ENCODE results near the gene SH3D19. TPM values are rescaled to one million over a fixed set of nuclear protein-coding genes. Genes with fewer than 3 reads are reported as not detected.

Gene SH3D19
- total RNA-seq, 1 donor from 2014 or later = 4.9 TPM

DNA sequence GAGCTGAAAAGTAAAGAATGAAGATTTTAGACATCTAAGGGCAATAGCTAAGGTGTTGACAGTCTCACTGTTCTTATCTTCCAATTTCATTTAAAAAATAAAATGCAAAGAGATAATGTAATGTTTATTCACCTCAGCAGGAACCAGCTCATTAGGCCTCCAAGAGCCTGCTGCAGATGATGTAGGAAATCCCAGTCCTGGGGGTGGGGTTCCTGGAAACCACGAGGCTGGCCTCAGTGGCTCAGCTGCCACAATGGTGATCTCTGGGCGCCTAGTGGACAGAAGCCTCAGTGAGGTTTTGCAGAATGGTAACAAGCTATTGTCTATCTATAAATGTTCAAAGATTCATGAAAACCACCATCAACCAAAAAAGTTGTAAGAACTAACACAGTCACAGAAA is 148.7 kb downstream of the SH3D19 start:
- H3K9me3 Mint-ChIP-seq (ENCODE audit: unreplicated experiment) = no peaks in the 10 kb centered on the region
- no peaks in the 10 kb centered on the region for H3K27me3 Mint-ChIP-seq (ENCODE audit: unreplicated experiment)
- no peaks in the 10 kb centered on the region for H3K36me3 Mint-ChIP-seq (ENCODE audit: unreplicated experiment)
- no peak overlapping the region for H3K4me3 Mint-ChIP-seq (ENCODE audit: unreplicated experiment)
- no peak for DNase-seq
- H3K27ac Mint-ChIP-seq (ENCODE audit: unreplicated experiment) = no peak overlapping the region
- TF ChIP-seq, protein P1, sequence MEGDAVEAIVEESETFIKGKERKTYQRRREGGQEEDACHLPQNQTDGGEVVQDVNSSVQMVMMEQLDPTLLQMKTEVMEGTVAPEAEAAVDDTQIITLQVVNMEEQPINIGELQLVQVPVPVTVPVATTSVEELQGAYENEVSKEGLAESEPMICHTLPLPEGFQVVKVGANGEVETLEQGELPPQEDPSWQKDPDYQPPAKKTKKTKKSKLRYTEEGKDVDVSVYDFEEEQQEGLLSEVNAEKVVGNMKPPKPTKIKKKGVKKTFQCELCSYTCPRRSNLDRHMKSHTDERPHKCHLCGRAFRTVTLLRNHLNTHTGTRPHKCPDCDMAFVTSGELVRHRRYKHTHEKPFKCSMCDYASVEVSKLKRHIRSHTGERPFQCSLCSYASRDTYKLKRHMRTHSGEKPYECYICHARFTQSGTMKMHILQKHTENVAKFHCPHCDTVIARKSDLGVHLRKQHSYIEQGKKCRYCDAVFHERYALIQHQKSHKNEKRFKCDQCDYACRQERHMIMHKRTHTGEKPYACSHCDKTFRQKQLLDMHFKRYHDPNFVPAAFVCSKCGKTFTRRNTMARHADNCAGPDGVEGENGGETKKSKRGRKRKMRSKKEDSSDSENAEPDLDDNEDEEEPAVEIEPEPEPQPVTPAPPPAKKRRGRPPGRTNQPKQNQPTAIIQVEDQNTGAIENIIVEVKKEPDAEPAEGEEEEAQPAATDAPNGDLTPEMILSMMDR (IDR thresholded peaks at IDR 0.05; ENCODE audit: partially characterized antibody, unreplicated experiment) = no peak
- H3K4me1 Mint-ChIP-seq (ENCODE audit: low read depth, unreplicated experiment) = no peaks in the 10 kb centered on the region

DNA sequence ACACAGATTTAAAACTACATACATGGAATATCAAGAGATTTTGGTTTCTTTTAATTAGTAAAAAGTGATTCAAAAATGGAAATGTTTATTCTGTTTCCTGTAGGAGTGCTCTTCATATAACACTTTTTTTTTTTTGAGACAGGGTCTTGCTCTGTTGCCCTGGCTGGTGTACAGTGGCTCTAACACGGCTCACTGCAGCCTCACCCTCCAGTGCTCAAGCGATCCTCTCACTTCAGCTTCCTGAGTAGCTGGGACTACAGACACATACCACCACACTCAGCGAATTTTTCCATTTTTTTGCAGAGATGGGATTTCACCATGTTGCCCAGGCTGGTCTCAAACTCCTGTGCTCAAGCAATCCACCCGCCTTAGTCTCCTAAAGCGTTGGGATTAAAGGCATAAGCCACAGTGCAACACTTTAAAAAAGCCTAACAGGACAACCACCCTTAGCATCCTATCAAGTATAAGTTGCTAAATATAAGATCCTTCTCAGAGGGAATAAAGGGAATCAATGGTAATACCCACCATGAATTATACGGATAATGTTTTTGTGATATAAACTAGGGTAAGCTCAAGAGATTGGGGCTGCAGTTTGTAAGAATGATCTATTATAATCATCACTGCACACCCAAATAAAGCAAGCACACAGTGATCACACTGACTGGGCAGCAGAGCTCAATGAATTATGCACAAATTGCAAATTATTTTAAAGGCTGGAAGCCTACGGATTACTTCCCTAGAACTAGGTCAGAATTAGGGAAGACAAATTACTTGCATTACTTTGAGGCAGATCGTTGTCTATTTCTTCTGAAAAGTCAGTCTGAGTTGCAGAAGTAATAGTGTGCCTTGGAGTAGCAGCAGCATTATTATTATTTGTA is 149.4 kb downstream of the SH3D19 start:
- DNase-seq = no peak
- TF ChIP-seq, protein P1 (IDR thresholded peaks at IDR 0.05; ENCODE audit: partially characterized antibody, unreplicated experiment) = no peak
- Mint-ChIP-seq H3K27me3 (ENCODE audit: unreplicated experiment) (no peaks in the 10 kb centered on the region), H3K4me1 (ENCODE audit: low read depth, unreplicated experiment) (no peaks in the 10 kb centered on the region), H3K36me3 (ENCODE audit: unreplicated experiment) (no peaks in the 10 kb centered on the region), H3K4me3 (ENCODE audit: unreplicated experiment) (no peak overlapping the region), H3K9me3 (ENCODE audit: unreplicated experiment) (no peaks in the 10 kb centered on the region), H3K27ac (ENCODE audit: unreplicated experiment) (no peak overlapping the region)

DNA sequence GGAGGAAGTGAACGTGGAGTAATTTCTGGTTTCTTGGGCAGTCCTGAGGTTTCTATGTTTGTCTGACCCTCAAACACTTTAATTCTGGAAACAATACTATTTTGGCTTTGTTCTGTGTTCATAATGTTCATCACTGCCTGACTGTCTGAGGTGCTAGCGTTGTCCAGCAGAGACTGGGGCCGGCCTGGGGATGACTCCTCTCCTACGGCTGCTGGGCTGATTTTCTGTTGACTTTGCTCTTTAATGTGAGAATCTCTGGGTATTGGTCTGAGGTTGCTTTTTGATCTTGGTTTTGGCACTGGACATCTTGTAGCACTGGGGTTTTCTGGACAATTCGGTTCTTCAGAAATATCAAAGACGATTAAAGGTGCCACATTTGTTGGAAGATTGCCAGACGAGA is 150.2 kb downstream of the SH3D19 start:
- Mint-ChIP-seq H3K4me3 (ENCODE audit: unreplicated experiment) (no peak overlapping the region), H3K27ac (ENCODE audit: unreplicated experiment) (no peak overlapping the region), H3K4me1 (ENCODE audit: low read depth, unreplicated experiment) (peaks cover 5% of the 10 kb centered on the region), H3K27me3 (ENCODE audit: unreplicated experiment) (no peaks in the 10 kb centered on the region), H3K9me3 (ENCODE audit: unreplicated experiment) (no peaks in the 10 kb centered on the region), H3K36me3 (ENCODE audit: unreplicated experiment) (no peaks in the 10 kb centered on the region)
- TF ChIP-seq, protein P1 (IDR thresholded peaks at IDR 0.05; ENCODE audit: partially characterized antibody, unreplicated experiment) = no peak
- no peak for DNase-seq

DNA sequence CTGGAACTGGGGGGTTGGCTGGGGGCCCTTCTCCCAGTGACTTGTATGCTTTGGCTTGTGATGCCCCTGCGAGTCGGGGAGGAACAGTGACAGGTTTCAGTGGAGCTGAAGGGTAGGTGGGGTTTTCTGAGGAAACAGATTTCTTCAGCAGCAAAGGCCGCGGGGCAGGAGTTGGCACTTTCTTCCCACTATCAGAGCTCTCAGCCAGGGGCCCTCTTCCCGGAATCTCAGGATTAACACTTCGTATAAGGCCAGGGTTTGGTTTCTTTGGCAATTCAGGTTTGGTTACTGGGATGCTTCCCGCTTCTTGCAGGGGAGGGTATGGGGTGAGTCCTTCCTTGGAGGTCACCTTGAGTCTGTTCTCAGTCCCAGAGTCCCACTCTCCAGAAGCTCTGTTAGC is 150.6 kb downstream of the SH3D19 start:
- H3K9me3 Mint-ChIP-seq (ENCODE audit: unreplicated experiment) = no peaks in the 10 kb centered on the region
- no peaks in the 10 kb centered on the region for H3K36me3 Mint-ChIP-seq (ENCODE audit: unreplicated experiment)
- no peak overlapping the region for H3K4me3 Mint-ChIP-seq (ENCODE audit: unreplicated experiment)
- H3K27ac Mint-ChIP-seq (ENCODE audit: unreplicated experiment) = no peak overlapping the region
- H3K4me1 Mint-ChIP-seq (ENCODE audit: low read depth, unreplicated experiment) = peaks cover 7% of the 10 kb centered on the region
- no peaks in the 10 kb centered on the region for H3K27me3 Mint-ChIP-seq (ENCODE audit: unreplicated experiment)
- TF ChIP-seq, protein P1 (IDR thresholded peaks at IDR 0.05; ENCODE audit: partially characterized antibody, unreplicated experiment) = no peak
- no peak for DNase-seq

DNA sequence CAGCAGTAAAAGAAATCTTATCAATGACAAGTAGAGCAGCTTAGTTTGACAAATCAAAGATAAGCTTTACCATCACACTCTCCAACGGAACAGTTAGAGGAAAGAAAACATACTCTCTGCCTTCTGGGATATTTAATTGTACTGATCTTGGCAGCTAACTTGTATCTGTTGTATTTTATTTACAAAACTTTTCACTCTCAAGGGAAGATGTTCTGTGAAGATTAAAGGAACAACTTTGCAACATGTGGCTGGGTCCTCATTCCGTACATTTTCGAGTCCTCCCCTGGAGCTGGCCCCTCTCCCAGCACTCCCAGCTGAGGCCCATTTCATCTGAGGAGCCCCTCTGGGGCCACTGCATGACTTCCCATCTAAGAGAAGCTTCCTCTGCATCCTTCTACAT is 151.5 kb downstream of the SH3D19 start:
- Mint-ChIP-seq H3K4me3 (ENCODE audit: unreplicated experiment) (no peak overlapping the region), H3K27me3 (ENCODE audit: unreplicated experiment) (no peaks in the 10 kb centered on the region)
- no peak for DNase-seq

More for the DNA sequence above, 151.5 kb downstream of the SH3D19 start:
- H3K9me3 Mint-ChIP-seq (ENCODE audit: unreplicated experiment) = peaks cover 3% of the 10 kb centered on the region
- H3K36me3 Mint-ChIP-seq (ENCODE audit: unreplicated experiment) = no peaks in the 10 kb centered on the region
- TF ChIP-seq, protein P1 (IDR thresholded peaks at IDR 0.05; ENCODE audit: partially characterized antibody, unreplicated experiment) = no peak
- no peak overlapping the region for H3K27ac Mint-ChIP-seq (ENCODE audit: unreplicated experiment)
- H3K4me1 Mint-ChIP-seq (ENCODE audit: low read depth, unreplicated experiment) = peaks cover 15% of the 10 kb centered on the region

Data from glutamatergic neuron (in vitro differentiated cells).